Tibial artery (tissue), 4 donors: ENCODE measurements around the gene LHX5.

Experiments
- DNase-seq, 2 donors: peaks; one replicate each; pipeline ENCODE4 v3.0.0-alpha.2; 2019
- H3K27ac ChIP-seq, 2 donors: fragments of 200-600 bp; sonication (generic) in 1 of 2; 1 replicate in 1 of 2; 2 replicates in 1 of 2; pipeline ENCODE4 v1.5.1; 2018 to 2019; ENCODE audit warnings: mild to moderate bottlenecking in 1 of 2
- H3K27me3 ChIP-seq, 2 donors: fragments of 200-600 bp; sonication (generic) in 1 of 2; one replicate each; pipeline versions ENCODE4 v1.5.1 to v1.6.0; 2016 to 2019
- H3K36me3 ChIP-seq, 3 donors: fragments of 200-600 bp; sonication (generic) in 2 of 3; one replicate each; pipeline ENCODE4 v1.5.1; 2016 to 2019; ENCODE audit warnings: mild to moderate bottlenecking in 2 of 3
- H3K4me1 ChIP-seq, 4 donors: fragments of 200-600 bp; sonication (generic) in 2 of 4; 1 replicate in 3 of 4; 2 replicates in 1 of 4; pipeline ENCODE4 v1.5.1; 2016 to 2019
- H3K4me3 ChIP-seq, 2 donors: fragments of 200-600 bp; sonication (generic) in 1 of 2; 1 replicate in 1 of 2; 2 replicates in 1 of 2; pipeline ENCODE4 v1.5.1; 2018 to 2019; ENCODE audit warnings: mild to moderate bottlenecking in 2 of 2
- H3K9me3 ChIP-seq, 3 donors: fragments of 200-600 bp; sonication (generic) in 1 of 3; one replicate each; pipeline ENCODE4 v1.5.1; 2016 to 2019
- intact Hi-C: fragments of 100-400 bp; cut with DNase I; formaldehyde crosslinking; loops from one replicate; pipeline ENCODE4 v1.15.0; 2023; ENCODE audit warnings: low total_unique reads
- TF ChIP-seq, protein P1 (sequence below), 2 experiments: fragments of 200-600 bp in 1 of 2; fragments of 450-650 bp in 1 of 2; IDR thresholded peaks; one replicate each; pipeline ENCODE4 v1.5.1; 2017 to 2019; ENCODE audit warnings: antibody characterized with exemption in 2 of 2, mild to moderate bottlenecking in 1 of 2, moderate library complexity in 1 of 2

The LHX5 gene

DNA sequence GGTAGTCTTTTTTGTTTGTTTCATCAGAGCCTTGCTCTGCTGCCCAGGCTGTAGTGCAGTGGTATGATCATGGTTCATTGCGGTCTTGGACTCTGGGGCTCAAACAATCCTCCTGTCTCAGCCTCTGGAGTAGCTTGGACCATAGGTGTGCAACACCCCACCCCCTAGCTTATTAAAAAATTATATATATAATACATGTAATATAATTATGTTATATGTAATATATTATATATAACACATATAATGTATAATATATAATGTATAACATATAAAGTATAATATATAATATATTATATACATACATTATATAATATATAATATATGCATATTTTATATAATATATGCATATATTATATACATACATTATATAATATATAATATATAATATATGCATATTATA, 21.8 kb downstream of the LHX5 start:
- no peaks in the 10 kb centered on the region for H3K4me1 ChIP-seq
- H3K36me3 ChIP-seq = no peaks in the 10 kb centered on the region
- TF ChIP-seq, protein P1, sequence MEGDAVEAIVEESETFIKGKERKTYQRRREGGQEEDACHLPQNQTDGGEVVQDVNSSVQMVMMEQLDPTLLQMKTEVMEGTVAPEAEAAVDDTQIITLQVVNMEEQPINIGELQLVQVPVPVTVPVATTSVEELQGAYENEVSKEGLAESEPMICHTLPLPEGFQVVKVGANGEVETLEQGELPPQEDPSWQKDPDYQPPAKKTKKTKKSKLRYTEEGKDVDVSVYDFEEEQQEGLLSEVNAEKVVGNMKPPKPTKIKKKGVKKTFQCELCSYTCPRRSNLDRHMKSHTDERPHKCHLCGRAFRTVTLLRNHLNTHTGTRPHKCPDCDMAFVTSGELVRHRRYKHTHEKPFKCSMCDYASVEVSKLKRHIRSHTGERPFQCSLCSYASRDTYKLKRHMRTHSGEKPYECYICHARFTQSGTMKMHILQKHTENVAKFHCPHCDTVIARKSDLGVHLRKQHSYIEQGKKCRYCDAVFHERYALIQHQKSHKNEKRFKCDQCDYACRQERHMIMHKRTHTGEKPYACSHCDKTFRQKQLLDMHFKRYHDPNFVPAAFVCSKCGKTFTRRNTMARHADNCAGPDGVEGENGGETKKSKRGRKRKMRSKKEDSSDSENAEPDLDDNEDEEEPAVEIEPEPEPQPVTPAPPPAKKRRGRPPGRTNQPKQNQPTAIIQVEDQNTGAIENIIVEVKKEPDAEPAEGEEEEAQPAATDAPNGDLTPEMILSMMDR (IDR thresholded peaks at IDR 0.05) = no peak
- no peak for DNase-seq
- intact Hi-C loops = no loop called here
- no peak overlapping the region for H3K27ac ChIP-seq
- no peak overlapping the region for H3K4me3 ChIP-seq
- H3K9me3 ChIP-seq = no peaks in the 10 kb centered on the region
- peaks cover 0 to 40% of the 10 kb centered on the region in 2 donors for H3K27me3 ChIP-seq

DNA sequence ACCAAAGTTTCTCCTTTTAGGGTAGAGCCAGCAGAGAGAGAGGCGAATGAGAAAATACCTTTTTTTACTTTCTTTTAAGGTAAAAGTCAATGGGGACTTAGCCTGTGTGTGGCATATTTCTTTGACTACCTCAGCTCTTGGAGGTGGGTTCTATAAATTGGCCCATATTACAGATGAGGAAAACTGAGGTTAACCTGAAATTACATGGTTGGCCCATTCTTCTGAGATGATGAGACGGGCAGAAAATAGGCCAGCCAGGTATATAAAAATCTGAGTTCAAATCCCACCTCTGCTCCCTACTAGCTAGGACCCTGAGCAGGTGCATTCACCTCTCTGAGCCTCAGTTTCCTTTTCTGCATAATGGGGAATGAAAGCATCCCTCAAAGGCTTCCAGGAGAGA, 22.4 kb downstream of the LHX5 start:
- Histone ChIP-seq H3K4me3 (no peak overlapping the region), H3K36me3 (no peaks in the 10 kb centered on the region), H3K27me3 (peaks cover 0 to 40% of the 10 kb centered on the region in 2 donors), H3K27ac (no peak overlapping the region), H3K4me1 (no peaks in the 10 kb centered on the region), H3K9me3 (no peaks in the 10 kb centered on the region)
- intact Hi-C loops = no loop called here
- TF ChIP-seq, protein P1 (IDR thresholded peaks at IDR 0.05) = no peak
- DNase-seq = no peak

DNA sequence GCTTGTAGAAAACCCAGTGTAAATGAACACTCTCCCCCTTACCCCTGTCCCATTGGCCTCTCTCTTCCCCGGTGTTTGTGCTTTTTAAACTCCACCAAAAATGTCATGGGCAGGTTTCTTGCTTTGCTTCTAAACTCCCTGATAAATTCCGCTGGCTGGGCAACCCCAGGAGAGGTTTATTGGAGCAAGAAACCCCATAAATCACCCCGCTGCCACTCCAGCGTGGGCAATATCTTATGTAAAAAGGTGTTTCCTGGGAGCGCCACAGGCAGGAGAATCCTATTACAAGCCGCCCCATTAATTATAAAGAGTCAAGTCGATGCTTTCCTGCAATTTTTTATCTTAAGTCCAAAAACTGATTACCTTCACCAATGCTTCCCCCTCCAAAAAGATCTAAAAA, 22.8 kb downstream of the LHX5 start:
- no peaks in the 10 kb centered on the region for H3K36me3 ChIP-seq
- TF ChIP-seq, protein P1 (IDR thresholded peaks at IDR 0.05) = no peak
- no peaks in the 10 kb centered on the region for H3K4me1 ChIP-seq
- H3K27ac ChIP-seq = no peak overlapping the region
- no peaks in the 10 kb centered on the region for H3K9me3 ChIP-seq
- H3K27me3 ChIP-seq = peaks cover 0 to 38% of the 10 kb centered on the region in 2 donors
- DNase-seq = no peak
- intact Hi-C loops = no loop called here
- H3K4me3 ChIP-seq = no peak overlapping the region

DNA sequence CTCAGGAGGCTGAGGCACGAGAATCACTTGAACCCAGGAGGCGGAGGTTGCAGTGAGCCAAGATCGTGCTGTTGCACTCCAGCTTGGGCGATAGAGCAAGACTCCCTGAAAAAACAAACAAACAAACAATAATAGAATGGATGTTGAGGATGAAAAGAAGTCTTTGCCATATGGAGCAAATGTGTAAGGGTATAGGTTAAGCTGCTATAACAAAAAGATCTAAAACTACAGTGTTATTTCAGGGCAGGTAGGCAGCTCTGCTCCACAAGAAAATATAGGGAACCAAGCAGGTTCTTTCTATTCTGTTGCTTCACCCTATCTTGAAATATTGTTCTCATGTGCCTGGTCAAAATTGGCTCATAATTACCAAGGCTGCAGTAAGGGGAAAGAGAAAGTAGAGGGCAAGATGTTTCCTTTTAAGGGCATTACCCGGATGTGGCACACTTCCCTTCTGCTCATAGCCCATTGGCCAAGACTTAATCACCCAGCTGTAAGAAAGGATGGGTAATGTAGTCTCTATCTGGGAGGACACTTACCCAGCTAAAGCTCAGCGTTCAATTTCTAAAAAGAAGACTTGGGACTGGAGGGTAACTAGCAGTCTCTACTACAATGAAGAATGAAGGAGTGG, 26.0 kb downstream of the LHX5 start:
- TF ChIP-seq, protein P1 (IDR thresholded peaks at IDR 0.05) = no peak
- Histone ChIP-seq H3K4me3 (no peak overlapping the region), H3K9me3 (no peaks in the 10 kb centered on the region), H3K4me1 (no peaks in the 10 kb centered on the region), H3K36me3 (no peaks in the 10 kb centered on the region), H3K27ac (no peak overlapping the region), H3K27me3 (peaks cover 0 to 54% of the 10 kb centered on the region in 2 donors)
- intact Hi-C loops = no loop called here
- no peak for DNase-seq

DNA sequence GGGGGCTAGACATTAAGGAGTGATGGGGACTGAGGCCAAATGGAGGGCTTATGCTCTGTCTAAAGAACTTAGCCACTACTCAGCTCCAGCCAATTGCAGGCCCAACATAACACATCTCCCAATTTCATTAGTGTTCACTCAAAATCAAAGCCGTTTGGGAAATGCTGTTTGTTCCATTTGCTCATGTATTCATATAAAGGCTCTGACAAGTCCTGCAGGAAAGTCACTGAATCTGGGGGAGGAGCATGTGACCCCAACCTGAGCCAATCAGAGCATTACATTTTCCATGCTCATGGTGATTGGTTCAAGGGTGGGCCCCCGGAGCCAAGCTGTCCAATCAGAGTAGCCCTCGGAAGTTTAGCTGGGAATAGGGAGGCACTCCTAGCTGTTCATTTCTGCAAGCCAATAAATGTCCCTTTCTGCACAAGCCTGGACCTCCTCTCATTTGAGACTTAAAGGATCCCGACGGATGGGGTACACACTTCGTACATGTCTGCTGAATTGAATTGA, 28.6 kb downstream of the LHX5 start:
- no peak for DNase-seq
- Histone ChIP-seq H3K4me3 (no peak overlapping the region), H3K9me3 (no peaks in the 10 kb centered on the region), H3K27me3 (peaks cover 0 to 53% of the 10 kb centered on the region in 2 donors), H3K36me3 (no peaks in the 10 kb centered on the region), H3K4me1 (no peaks in the 10 kb centered on the region), H3K27ac (no peak overlapping the region)
- intact Hi-C loops = no loop called here
- TF ChIP-seq, protein P1 (IDR thresholded peaks at IDR 0.05) = no peak
